ENCODE measurements around the gene PLD4. TPM values are rescaled to one million over a fixed set of nuclear protein-coding genes. Genes with fewer than 3 reads are reported as not detected.

Gene PLD4
- total RNA-seq, 2 donors from 2014 or later = not detected

DNA sequence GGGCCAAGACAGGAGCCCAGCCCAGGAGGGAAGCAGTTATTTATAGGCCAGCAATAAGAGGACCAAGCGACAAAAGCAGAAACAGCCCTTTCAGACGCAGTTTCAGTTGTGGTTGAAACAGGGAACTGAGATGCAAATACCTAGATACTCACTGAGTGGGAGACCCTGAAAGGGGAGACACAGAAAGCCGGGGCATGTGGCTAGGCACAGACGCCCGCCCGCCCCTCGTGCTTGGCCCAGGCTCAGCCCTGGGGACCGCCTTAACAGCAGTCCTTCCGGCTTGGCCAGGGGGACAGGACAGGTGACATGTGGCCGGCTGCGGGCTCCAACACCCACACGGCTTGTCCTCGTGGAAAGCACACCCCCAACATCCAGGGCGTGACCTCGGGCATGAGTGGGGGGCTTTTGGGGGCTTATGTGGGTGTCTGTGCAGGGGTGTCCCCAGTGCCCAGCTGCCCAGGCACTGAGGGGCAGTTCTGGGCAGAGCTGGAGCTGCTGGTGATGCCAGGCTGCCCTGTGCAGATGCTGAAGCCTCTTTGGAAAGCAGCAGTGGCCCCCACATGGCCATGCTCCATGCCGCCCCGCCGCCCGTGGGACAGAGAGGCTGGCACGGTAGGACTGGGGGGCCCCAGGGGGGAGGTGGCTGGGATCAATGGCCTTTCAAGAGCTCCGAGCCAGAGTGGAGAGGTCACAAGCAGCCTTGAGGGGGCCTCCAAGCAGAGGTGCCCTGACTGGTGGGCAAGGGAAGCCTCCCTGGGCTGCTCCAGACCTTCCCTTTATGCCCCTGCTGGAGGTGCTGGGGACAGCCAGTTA is 2.1 kb downstream of the PLD4 start:
- DNase-seq (no peak), ATAC-seq (no peak)
- 63 to 96% methylated on average over 5 to 17 of the region's 21 CpGs for WGBS, 2 donors
- Histone ChIP-seq H3K27me3 (no peaks in the 10 kb centered on the region), H3K4me1 (peaks cover 5% of the 10 kb centered on the region), H3K27ac (no peak overlapping the region), H3K36me3 (replicated peaks in 1 of 2; ENCODE audit: insufficient read depth in 1 of 2, low read depth in 2 of 2) (no peaks in the 10 kb centered on the region), H3K4me3 (no peak overlapping the region), H3K9me3 (no peaks in the 10 kb centered on the region)
- TF ChIP-seq POLR2A (IDR thresholded peaks at IDR 0.05) = no peak
- TF ChIP-seq, protein P1, sequence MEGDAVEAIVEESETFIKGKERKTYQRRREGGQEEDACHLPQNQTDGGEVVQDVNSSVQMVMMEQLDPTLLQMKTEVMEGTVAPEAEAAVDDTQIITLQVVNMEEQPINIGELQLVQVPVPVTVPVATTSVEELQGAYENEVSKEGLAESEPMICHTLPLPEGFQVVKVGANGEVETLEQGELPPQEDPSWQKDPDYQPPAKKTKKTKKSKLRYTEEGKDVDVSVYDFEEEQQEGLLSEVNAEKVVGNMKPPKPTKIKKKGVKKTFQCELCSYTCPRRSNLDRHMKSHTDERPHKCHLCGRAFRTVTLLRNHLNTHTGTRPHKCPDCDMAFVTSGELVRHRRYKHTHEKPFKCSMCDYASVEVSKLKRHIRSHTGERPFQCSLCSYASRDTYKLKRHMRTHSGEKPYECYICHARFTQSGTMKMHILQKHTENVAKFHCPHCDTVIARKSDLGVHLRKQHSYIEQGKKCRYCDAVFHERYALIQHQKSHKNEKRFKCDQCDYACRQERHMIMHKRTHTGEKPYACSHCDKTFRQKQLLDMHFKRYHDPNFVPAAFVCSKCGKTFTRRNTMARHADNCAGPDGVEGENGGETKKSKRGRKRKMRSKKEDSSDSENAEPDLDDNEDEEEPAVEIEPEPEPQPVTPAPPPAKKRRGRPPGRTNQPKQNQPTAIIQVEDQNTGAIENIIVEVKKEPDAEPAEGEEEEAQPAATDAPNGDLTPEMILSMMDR (IDR thresholded peaks at IDR 0.05) = no peak
- intact Hi-C loops (cut with DNase I) = no loop called here

DNA sequence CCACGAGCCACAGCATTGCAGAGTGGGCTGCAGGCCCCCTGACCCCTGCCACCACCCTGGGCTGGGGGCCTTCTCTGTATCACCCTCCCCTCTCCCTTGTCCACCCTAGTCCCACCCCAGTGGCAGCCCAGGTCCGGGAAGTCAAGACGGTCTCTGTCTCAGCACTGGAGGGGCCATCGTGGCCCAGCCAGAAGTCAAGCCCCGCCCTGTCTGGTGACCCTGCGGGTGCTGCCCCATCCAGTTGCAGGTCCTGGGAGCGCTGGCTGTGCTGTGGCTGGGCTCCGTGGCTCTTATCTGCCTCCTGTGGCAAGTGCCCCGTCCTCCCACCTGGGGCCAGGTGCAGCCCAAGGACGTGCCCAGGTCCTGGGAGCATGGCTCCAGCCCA is 2.7 kb downstream of the PLD4 start:
- no peak for TF ChIP-seq POLR2A (IDR thresholded peaks at IDR 0.05)
- TF ChIP-seq, protein P1 (IDR thresholded peaks at IDR 0.05) = no peak
- WGBS, 2 donors = 41 to 52% methylated on average over 4 to 10 of the region's 10 CpGs
- no peaks in the 10 kb centered on the region for H3K9me3 ChIP-seq
- DNase-seq (peak in 2 of 4 donors; percentile 43 to 54), ATAC-seq (no peak)
- no peaks in the 10 kb centered on the region for H3K36me3 ChIP-seq (replicated peaks in 1 of 2; ENCODE audit: insufficient read depth in 1 of 2, low read depth in 2 of 2)
- no peaks in the 10 kb centered on the region for H3K27me3 ChIP-seq
- intact Hi-C loops (cut with DNase I) = no loop called here
- H3K4me1 ChIP-seq = peaks cover 5% of the 10 kb centered on the region
- H3K4me3 ChIP-seq = no peak overlapping the region
- no peak overlapping the region for H3K27ac ChIP-seq

DNA sequence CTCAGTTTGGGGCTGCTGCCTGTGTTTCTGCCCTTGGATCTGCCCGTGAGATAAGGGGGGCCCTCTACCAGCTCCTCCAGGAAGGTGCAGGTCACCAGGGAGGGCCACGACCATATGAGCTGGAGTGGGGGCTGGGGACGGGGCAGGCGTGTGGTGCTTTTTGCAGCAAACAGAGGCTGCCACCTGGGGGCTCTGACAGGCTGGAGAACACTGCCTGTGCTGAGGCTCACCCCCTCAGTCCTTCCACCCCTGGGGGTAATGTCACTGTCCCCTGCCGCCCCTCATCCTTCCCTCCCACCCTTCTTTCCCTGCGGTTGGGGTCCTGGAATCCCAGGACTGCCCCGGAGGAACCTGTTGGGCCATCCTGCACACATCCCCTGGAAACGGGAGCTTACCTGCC is 3.2 kb downstream of the PLD4 start:
- Histone ChIP-seq H3K9me3 (no peaks in the 10 kb centered on the region), H3K4me3 (no peak overlapping the region), H3K27ac (no peak overlapping the region), H3K4me1 (peaks cover 10% of the 10 kb centered on the region), H3K36me3 (replicated peaks in 1 of 2; ENCODE audit: insufficient read depth in 1 of 2, low read depth in 2 of 2) (no peaks in the 10 kb centered on the region), H3K27me3 (no peaks in the 10 kb centered on the region)
- intact Hi-C loops (cut with DNase I) = no loop called here
- no peak for DNase-seq
- 34 to 57% methylated on average over 4 to 8 of the region's 8 CpGs for WGBS, 2 donors
- no peak for ATAC-seq
- no peak for TF ChIP-seq POLR2A (IDR thresholded peaks at IDR 0.05)
- TF ChIP-seq, protein P1 (IDR thresholded peaks at IDR 0.05) = no peak

DNA sequence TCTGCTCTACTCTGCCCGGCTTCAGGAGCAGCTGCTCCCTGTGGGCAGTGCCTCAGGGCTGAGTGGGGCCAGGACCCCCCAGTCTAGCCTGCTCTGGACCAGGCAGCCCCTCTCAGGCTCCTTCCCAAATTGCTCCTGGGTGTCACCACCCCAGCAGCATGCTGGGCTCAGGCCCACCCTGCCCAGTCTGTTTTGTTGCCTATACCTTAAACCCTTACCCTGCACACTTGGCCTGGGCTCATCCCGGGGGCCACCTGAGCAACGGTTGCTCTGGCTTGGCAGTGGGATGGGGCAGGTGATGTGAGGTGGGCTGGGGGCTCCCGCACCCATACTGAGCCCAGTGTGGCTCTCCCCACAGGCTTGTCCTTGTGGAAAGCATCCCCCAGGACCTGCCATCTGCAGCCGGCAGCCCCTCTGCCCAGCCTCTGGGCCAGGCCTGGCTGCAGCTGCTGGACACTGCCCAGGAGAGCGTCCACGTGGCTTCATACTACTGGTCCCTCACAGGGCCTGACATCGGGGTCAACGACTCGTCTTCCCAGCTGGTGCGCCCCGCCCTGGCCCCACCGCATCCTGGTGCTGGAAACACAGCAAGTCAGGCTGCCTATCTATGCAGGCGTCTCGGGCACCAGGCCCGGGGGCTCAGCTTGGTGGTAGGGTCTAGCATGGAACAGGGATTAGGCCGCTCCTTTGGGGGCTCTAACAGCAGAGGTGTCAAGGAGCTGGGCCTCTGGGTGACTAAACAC is 3.9 kb downstream of the PLD4 start:
- TF ChIP-seq POLR2A (IDR thresholded peaks at IDR 0.05) = no peak
- TF ChIP-seq, protein P1 (IDR thresholded peaks at IDR 0.05) = no peak
- Histone ChIP-seq H3K27ac (no peak overlapping the region), H3K4me1 (peaks cover 13% of the 10 kb centered on the region), H3K9me3 (no peaks in the 10 kb centered on the region), H3K4me3 (no peak overlapping the region), H3K36me3 (replicated peaks in 1 of 2; ENCODE audit: insufficient read depth in 1 of 2, low read depth in 2 of 2) (no peaks in the 10 kb centered on the region), H3K27me3 (no peaks in the 10 kb centered on the region)
- DNase-seq (no peak), ATAC-seq (no peak)
- intact Hi-C loops (cut with DNase I) = no loop called here
- WGBS, 2 donors = 85 to 95% methylated on average over 4 to 12 of the region's 17 CpGs

Data from body of pancreas (tissue), 4 donors.